GM12878 (cell line): ENCODE data around the gene TPO.

ENCODE experiments used
- JUNB ChIP-seq: IDR thresholded peaks from 2 replicates; pipeline ENCODE4 v1.6.1; 2016; ENCODE audit warnings: antibody characterized with exemption, mild to moderate bottlenecking
- RAD21 ChIP-seq: IDR thresholded peaks from 2 replicates; pipeline ENCODE4 v1.6.1; 2011; ENCODE audit warnings: mild to moderate bottlenecking, low read depth, low read length, moderate library complexity; ENCODE audit not compliant: insufficient read depth

GRCh38 chr2:1553671-1554295 lies 140.5 kb downstream of the TPO start:
- TF ChIP-seq RAD21 (no peak), JUNB (no peak)
